ENCODE results near the gene BARX1. TPM values are rescaled to one million over a fixed set of nuclear protein-coding genes. Genes with fewer than 3 reads are reported as not detected.
"Not testable (repeated sequence)": the region's sequence is repeated elsewhere in the genome, so short reads cannot be mapped to it uniquely, and the experiment has no call there.

The BARX1 gene
- polyA plus RNA-seq, 2 donors: 1.6 to 4.0 TPM

- 66 to 73% methylated on average over 25 of the region's 25 CpGs for WGBS, 2 donors
Measured at GRCh38 chr9:93968451-93969327, 13.5 kb upstream of the BARX1 start.

GRCh38 chr9:93967020-93967803 is 12.1 kb upstream of the BARX1 start:
- Histone ChIP-seq H3K27me3 (ENCODE audit: control insufficient read depth in 1 of 2, insufficient read depth in 2 of 2, low read length in 2 of 2) (no peaks in the 10 kb centered on the region), H3K4me1 (ENCODE audit: control insufficient read depth in 2 of 2, insufficient read depth in 2 of 2, low read length in 1 of 2) (no peaks in the 10 kb centered on the region), H3K27ac (ENCODE audit: low read depth in 2 of 2, low read length in 1 of 2) (no peak overlapping the region), H3K9me3 (ENCODE audit: control insufficient read depth in 2 of 2, insufficient read depth in 1 of 2, low read depth in 1 of 2, low read length in 1 of 2) (no peaks in the 10 kb centered on the region), H3K4me3 (ENCODE audit: low read depth in 1 of 2, low read length in 2 of 2) (no peak overlapping the region), H3K36me3 (ENCODE audit: control insufficient read depth in 2 of 2, insufficient read depth in 2 of 2, low read length in 1 of 2) (no peaks in the 10 kb centered on the region)
- WGBS, 2 donors: 86 to 89% methylated on average over 13 of the region's 13 CpGs

More at GRCh38 chr9:93968451-93969327, 13.5 kb upstream of the BARX1 start:
- H3K36me3 ChIP-seq (ENCODE audit: control insufficient read depth in 2 of 2, insufficient read depth in 2 of 2, low read length in 1 of 2): no peaks in the 10 kb centered on the region
- no peaks in the 10 kb centered on the region for H3K27me3 ChIP-seq (ENCODE audit: control insufficient read depth in 1 of 2, insufficient read depth in 2 of 2, low read length in 2 of 2)
- H3K4me1 ChIP-seq (ENCODE audit: control insufficient read depth in 2 of 2, insufficient read depth in 2 of 2, low read length in 1 of 2): no peaks in the 10 kb centered on the region
- no peak overlapping the region for H3K4me3 ChIP-seq (ENCODE audit: low read depth in 1 of 2, low read length in 2 of 2)
- no peak overlapping the region for H3K27ac ChIP-seq (ENCODE audit: low read depth in 2 of 2, low read length in 1 of 2)
- no peaks in the 10 kb centered on the region for H3K9me3 ChIP-seq (ENCODE audit: control insufficient read depth in 2 of 2, insufficient read depth in 1 of 2, low read depth in 1 of 2, low read length in 1 of 2)

- 72 to 75% methylated on average over 11 of the region's 11 CpGs for WGBS, 2 donors
- no peak overlapping the region for H3K27ac ChIP-seq (ENCODE audit: low read depth in 2 of 2, low read length in 1 of 2)
- no peaks in the 10 kb centered on the region for H3K4me1 ChIP-seq (ENCODE audit: control insufficient read depth in 2 of 2, insufficient read depth in 2 of 2, low read length in 1 of 2)
- H3K9me3 ChIP-seq (ENCODE audit: control insufficient read depth in 2 of 2, insufficient read depth in 1 of 2, low read depth in 1 of 2, low read length in 1 of 2): no peaks in the 10 kb centered on the region
- no peak overlapping the region for H3K4me3 ChIP-seq (ENCODE audit: low read depth in 1 of 2, low read length in 2 of 2)
- no peaks in the 10 kb centered on the region for H3K36me3 ChIP-seq (ENCODE audit: control insufficient read depth in 2 of 2, insufficient read depth in 2 of 2, low read length in 1 of 2)
- peaks cover 0 to 3% of the 10 kb centered on the region in 2 donors for H3K27me3 ChIP-seq (ENCODE audit: control insufficient read depth in 1 of 2, insufficient read depth in 2 of 2, low read length in 2 of 2)
Measured at GRCh38 chr9:93965830-93966577, 10.8 kb upstream of the BARX1 start.

- H3K36me3 ChIP-seq (ENCODE audit: control insufficient read depth in 2 of 2, insufficient read depth in 2 of 2, low read length in 1 of 2): no peaks in the 10 kb centered on the region
- H3K27ac ChIP-seq (ENCODE audit: low read depth in 2 of 2, low read length in 1 of 2): no peak overlapping the region
Measured at GRCh38 chr9:93964685-93965084, 9.5 kb upstream of the BARX1 start.

GRCh38 chr9:93963969-93964368 is 8.8 kb upstream of the BARX1 start:
- WGBS, 2 donors: 72 to 75% methylated on average over 8 of the region's 8 CpGs
- no peak overlapping the region for H3K27ac ChIP-seq (ENCODE audit: low read depth in 2 of 2, low read length in 1 of 2)
- H3K27me3 ChIP-seq (ENCODE audit: control insufficient read depth in 1 of 2, insufficient read depth in 2 of 2, low read length in 2 of 2): peaks cover 0 to 13% of the 10 kb centered on the region in 2 donors
- H3K4me1 ChIP-seq (ENCODE audit: control insufficient read depth in 2 of 2, insufficient read depth in 2 of 2, low read length in 1 of 2): peaks cover 3 to 7% of the 10 kb centered on the region in 2 donors
- no peak overlapping the region for H3K4me3 ChIP-seq (ENCODE audit: low read depth in 1 of 2, low read length in 2 of 2)
- H3K36me3 ChIP-seq (ENCODE audit: control insufficient read depth in 2 of 2, insufficient read depth in 2 of 2, low read length in 1 of 2): no peaks in the 10 kb centered on the region
- no peaks in the 10 kb centered on the region for H3K9me3 ChIP-seq (ENCODE audit: control insufficient read depth in 2 of 2, insufficient read depth in 1 of 2, low read depth in 1 of 2, low read length in 1 of 2)

More at GRCh38 chr9:93964685-93965084, 9.5 kb upstream of the BARX1 start:
- Histone ChIP-seq H3K27me3 (ENCODE audit: control insufficient read depth in 1 of 2, insufficient read depth in 2 of 2, low read length in 2 of 2) (peaks cover 0 to 13% of the 10 kb centered on the region in 2 donors), H3K4me1 (ENCODE audit: control insufficient read depth in 2 of 2, insufficient read depth in 2 of 2, low read length in 1 of 2) (peaks cover 0 to 5% of the 10 kb centered on the region in 2 donors), H3K9me3 (ENCODE audit: control insufficient read depth in 2 of 2, insufficient read depth in 1 of 2, low read depth in 1 of 2, low read length in 1 of 2) (no peaks in the 10 kb centered on the region), H3K4me3 (ENCODE audit: low read depth in 1 of 2, low read length in 2 of 2) (no peak overlapping the region)
- WGBS, 2 donors: 93% methylated on average over 4 of the region's 4 CpGs

- H3K9me3 ChIP-seq (ENCODE audit: control insufficient read depth in 2 of 2, insufficient read depth in 1 of 2, low read depth in 1 of 2, low read length in 1 of 2); H3K36me3 ChIP-seq (ENCODE audit: control insufficient read depth in 2 of 2, insufficient read depth in 2 of 2, low read length in 1 of 2); H3K4me3 ChIP-seq (ENCODE audit: low read depth in 1 of 2, low read length in 2 of 2); H3K27ac ChIP-seq (ENCODE audit: low read depth in 2 of 2, low read length in 1 of 2): not testable (repeated sequence)
- WGBS, 2 donors: 54 to 56% methylated on average over 3 of the region's 3 CpGs
- peaks cover 5 to 11% of the 10 kb centered on the region in 2 donors for H3K4me1 ChIP-seq (ENCODE audit: control insufficient read depth in 2 of 2, insufficient read depth in 2 of 2, low read length in 1 of 2)
- peaks cover 0 to 17% of the 10 kb centered on the region in 2 donors for H3K27me3 ChIP-seq (ENCODE audit: control insufficient read depth in 1 of 2, insufficient read depth in 2 of 2, low read length in 2 of 2)
Measured at GRCh38 chr9:93963489-93963888, 8.3 kb upstream of the BARX1 start.

GRCh38 chr9:93962561-93963440 is 7.6 kb upstream of the BARX1 start:
- WGBS, 2 donors: 19% methylated on average over 22 of the region's 22 CpGs
- H3K4me3 ChIP-seq (ENCODE audit: low read depth in 1 of 2, low read length in 2 of 2): no peak overlapping the region
- H3K4me1 ChIP-seq (ENCODE audit: control insufficient read depth in 2 of 2, insufficient read depth in 2 of 2, low read length in 1 of 2): peaks cover 5 to 11% of the 10 kb centered on the region in 2 donors
- H3K36me3 ChIP-seq (ENCODE audit: control insufficient read depth in 2 of 2, insufficient read depth in 2 of 2, low read length in 1 of 2): no peaks in the 10 kb centered on the region
- no peaks in the 10 kb centered on the region for H3K9me3 ChIP-seq (ENCODE audit: control insufficient read depth in 2 of 2, insufficient read depth in 1 of 2, low read depth in 1 of 2, low read length in 1 of 2)
- H3K27me3 ChIP-seq (ENCODE audit: control insufficient read depth in 1 of 2, insufficient read depth in 2 of 2, low read length in 2 of 2): peaks cover 0 to 21% of the 10 kb centered on the region in 2 donors
- no peak overlapping the region for H3K27ac ChIP-seq (ENCODE audit: low read depth in 2 of 2, low read length in 1 of 2)

- Histone ChIP-seq H3K4me1 (ENCODE audit: control insufficient read depth in 2 of 2, insufficient read depth in 2 of 2, low read length in 1 of 2) (peaks cover 5 to 11% of the 10 kb centered on the region in 2 donors), H3K27ac (ENCODE audit: low read depth in 2 of 2, low read length in 1 of 2) (no peak overlapping the region), H3K27me3 (ENCODE audit: control insufficient read depth in 1 of 2, insufficient read depth in 2 of 2, low read length in 2 of 2) (peaks cover 1 to 21% of the 10 kb centered on the region in 2 donors), H3K4me3 (ENCODE audit: low read depth in 1 of 2, low read length in 2 of 2) (no peak overlapping the region), H3K9me3 (ENCODE audit: control insufficient read depth in 2 of 2, insufficient read depth in 1 of 2, low read depth in 1 of 2, low read length in 1 of 2) (no peaks in the 10 kb centered on the region), H3K36me3 (ENCODE audit: control insufficient read depth in 2 of 2, insufficient read depth in 2 of 2, low read length in 1 of 2) (no peaks in the 10 kb centered on the region)
- 76 to 78% methylated on average over 1 of the region's 1 CpG for WGBS, 2 donors
Measured at GRCh38 chr9:93962017-93962416, 6.9 kb upstream of the BARX1 start.
